Measurements from ENCODE around the gene EWSR1.

EWSR1 gene

GRCh38 chr22:29300807-29301601 is 32.9 kb downstream of the EWSR1 start:
- no peak for TF ChIP-seq CTCF (IDR thresholded peaks at IDR 0.05; ENCODE audit: extremely low read depth, insufficient read depth, missing control alignments)
- in situ Hi-C loops (cut with MboI; ENCODE audit: low pct_unique_long_range_greater_than_20kb, low sequenced_read_pairs, unreplicated experiment), result no loop called here
- no peak for DNase-seq (ENCODE audit: low spot score)

DNA sequence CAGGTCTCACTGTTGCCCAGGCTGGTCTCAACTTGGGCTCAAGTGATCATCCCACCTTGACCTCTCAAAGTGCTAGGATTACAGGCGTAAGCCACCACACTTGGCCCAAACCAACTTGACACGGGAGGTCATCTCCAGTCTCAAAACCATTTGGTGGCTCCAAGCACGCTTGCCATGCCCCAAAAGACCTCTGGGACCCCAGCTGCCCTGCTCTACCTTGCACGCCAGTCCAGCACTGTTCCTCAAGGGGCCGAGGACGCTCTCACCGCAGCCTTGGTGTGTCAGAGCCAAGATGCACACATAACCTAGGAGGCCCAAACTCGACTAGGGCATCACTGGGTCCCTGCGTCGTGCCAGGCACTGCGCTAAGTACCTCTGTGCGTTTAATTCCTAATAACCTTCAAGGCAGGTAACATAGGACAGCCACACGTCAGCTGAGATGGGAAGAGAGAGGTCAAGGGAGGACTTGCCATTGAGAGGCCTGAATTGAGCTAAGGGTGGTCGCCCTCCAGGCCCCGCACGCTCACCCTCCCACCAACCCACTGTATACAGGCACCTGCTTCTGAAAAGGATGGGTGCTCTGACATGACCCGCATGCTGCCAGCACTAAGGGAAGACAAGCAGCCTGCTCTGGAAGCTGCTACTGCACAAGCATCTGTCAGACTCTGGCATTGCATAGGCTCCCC is 33.8 kb downstream of the EWSR1 start:
- DNase-seq (ENCODE audit: low spot score), result no peak
- TF ChIP-seq CTCF (IDR thresholded peaks at IDR 0.05; ENCODE audit: extremely low read depth, insufficient read depth, missing control alignments), result no peak
- in situ Hi-C loops (cut with MboI; ENCODE audit: low pct_unique_long_range_greater_than_20kb, low sequenced_read_pairs, unreplicated experiment), result no loop called here

GRCh38 chr22:29302402-29302680 is 34.3 kb downstream of the EWSR1 start:
- DNase-seq (ENCODE audit: low spot score), result no peak
- TF ChIP-seq CTCF (IDR thresholded peaks at IDR 0.05; ENCODE audit: extremely low read depth, insufficient read depth, missing control alignments), result no peak
- in situ Hi-C loops (cut with MboI; ENCODE audit: low pct_unique_long_range_greater_than_20kb, low sequenced_read_pairs, unreplicated experiment), result no loop called here

GRCh38 chr22:29302681-29303465 is 34.8 kb downstream of the EWSR1 start:
- peak; percentile 17 for DNase-seq (ENCODE audit: low spot score)
- no peak for TF ChIP-seq CTCF (IDR thresholded peaks at IDR 0.05; ENCODE audit: extremely low read depth, insufficient read depth, missing control alignments)
- in situ Hi-C loops (cut with MboI; ENCODE audit: low pct_unique_long_range_greater_than_20kb, low sequenced_read_pairs, unreplicated experiment), result no loop called here

DNA sequence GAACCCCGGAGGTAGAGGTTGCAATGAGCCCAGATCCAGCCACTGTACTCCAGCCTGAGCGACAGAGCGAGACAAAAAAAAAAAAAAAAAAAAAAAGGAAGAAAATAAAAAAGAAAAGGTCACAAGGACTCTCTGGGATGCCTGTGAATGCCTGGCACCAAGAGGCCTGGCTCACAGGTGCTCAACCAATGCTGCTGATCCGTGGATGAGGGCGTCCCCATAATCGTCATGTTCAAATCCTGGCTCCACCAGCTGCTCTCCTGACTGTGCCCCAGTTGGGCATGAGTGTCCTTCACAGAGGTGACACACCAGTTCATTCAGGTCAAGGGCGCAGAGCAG is 37.7 kb downstream of the EWSR1 start:
- TF ChIP-seq CTCF (IDR thresholded peaks at IDR 0.05; ENCODE audit: extremely low read depth, insufficient read depth, missing control alignments), result no peak
- DNase-seq (ENCODE audit: low spot score), result no peak
- in situ Hi-C loops (cut with MboI; ENCODE audit: low pct_unique_long_range_greater_than_20kb, low sequenced_read_pairs, unreplicated experiment), result no loop called here

DNA sequence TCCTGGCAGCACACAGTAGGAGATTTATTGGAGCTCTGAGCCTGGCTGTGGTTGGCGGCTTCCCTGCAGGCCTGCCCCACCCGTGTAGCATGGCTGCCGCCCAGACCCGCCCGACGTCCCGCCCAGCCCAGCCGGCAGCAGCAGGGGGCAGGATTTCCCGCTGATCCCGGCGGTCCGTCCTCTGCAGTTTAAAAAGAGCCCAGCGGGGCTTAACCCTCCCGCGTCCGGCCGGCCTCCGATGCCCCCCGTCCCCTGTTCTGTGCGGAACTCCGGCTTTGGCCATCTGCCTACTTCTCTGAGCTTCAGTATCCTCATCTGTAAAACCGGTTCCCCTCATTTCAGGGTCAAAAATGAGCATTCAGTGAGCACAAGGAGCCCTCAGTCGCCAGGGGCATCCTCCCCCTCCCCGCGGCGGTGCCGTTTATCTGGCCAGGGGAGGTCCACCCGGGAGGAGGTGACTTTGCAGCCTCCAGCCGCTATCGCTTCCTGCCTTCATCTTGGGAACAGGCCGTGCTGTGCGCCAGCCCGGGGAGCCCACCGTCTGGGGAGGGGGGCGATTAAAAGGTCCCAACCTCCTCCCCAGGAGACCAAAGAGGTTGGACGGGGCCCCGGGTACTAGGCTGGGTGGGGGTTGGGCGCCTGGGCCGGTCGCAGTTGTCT is 38.2 kb downstream of the EWSR1 start, which contains the start of gene GAS2L1:
Gene GAS2L1, plus strand, starts transcription at position 476 of the 660 bp plus-strand sequence. CDS start 1,456 bp downstream, outside the sequence.
- DNase-seq (ENCODE audit: low spot score), result peak; percentile 81
- TF ChIP-seq CTCF (IDR thresholded peaks at IDR 0.05; ENCODE audit: extremely low read depth, insufficient read depth, missing control alignments), result peak; percentile 45
- in situ Hi-C loops (cut with MboI; ENCODE audit: low pct_unique_long_range_greater_than_20kb, low sequenced_read_pairs, unreplicated experiment), result no loop called here

Data from GM13977 (cell line).